Measurements from ENCODE around the gene COL13A1. TPM values are rescaled to one million over a fixed set of nuclear protein-coding genes. Genes with fewer than 3 reads are reported as not detected.

The COL13A1 gene
- total RNA-seq, 1 donor from 2014 or later = 2.5 TPM

DNA sequence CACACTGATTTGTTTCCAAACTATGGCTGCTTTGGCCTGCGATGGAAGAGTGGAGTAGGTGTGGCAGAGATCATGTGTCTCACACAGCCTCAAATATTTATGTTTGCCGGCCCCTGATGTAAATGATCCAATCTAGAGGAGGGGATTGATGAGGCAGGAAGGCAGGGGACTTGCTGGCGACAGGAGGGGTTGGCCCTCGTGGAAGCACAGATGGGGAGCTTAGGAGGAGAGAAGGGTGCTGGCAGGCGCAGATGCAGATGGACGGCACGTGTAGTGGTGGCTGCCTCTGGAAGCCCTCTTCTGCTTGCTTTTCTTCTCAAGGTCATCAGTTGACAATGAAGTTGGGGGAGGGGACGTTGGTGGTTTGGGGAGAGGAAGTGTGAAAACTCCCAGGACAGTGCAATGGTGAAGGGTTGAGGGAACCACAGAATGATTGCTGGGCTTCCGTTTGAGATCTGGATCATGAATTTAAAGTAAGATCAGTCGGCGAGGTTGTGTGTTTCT lies 15.4 kb downstream of the COL13A1 start:
- no peaks in the 10 kb centered on the region for H3K27me3 ChIP-seq (ENCODE audit: low read depth)
- no peaks in the 10 kb centered on the region for H3K4me1 ChIP-seq
- no peak for TF ChIP-seq CTCF (IDR thresholded peaks at IDR 0.05; ENCODE audit: borderline replicate concordance)
- no peaks in the 10 kb centered on the region for H3K9me3 ChIP-seq (replicated peaks)
- H3K36me3 ChIP-seq = no peaks in the 10 kb centered on the region
- no peak overlapping the region for H3K27ac ChIP-seq (replicated peaks)
- no peak overlapping the region for H3K4me3 ChIP-seq
- no peak for DNase-seq
- intact Hi-C loops (cut with micrococcal nuclease) = no loop called here

DNA sequence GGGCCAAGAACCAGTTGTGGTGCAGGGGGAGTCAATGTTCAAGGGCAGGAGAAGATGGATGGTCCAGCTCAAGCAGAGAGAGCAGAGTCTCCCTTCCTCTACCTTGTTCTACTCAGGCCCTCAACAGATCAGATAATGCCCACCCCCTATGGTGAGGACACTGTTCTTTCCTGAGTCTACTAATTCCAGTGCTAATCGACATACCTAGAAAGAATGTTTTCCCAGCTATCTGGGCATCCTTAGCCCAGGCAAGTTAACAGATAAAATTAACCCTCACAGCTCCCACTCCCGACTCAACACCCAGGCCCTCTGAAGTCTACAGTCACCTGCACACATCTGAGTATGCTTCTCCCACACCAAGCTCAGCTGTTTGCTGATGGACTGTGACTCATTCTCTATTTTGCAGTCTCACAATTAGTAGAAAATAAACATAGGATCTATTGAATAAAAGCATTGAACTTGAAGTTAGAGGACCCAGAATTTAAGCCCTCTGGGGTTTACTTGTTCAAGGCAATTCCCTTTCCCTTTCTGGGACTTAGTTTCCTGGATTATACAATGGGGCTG lies 17.1 kb downstream of the COL13A1 start:
- DNase-seq = no peak
- Histone ChIP-seq H3K9me3 (replicated peaks) (no peaks in the 10 kb centered on the region), H3K4me3 (no peak overlapping the region), H3K36me3 (no peaks in the 10 kb centered on the region), H3K27ac (replicated peaks) (no peak overlapping the region), H3K27me3 (ENCODE audit: low read depth) (no peaks in the 10 kb centered on the region), H3K4me1 (no peaks in the 10 kb centered on the region)
- no peak for TF ChIP-seq CTCF (IDR thresholded peaks at IDR 0.05; ENCODE audit: borderline replicate concordance)
- intact Hi-C loops (cut with micrococcal nuclease) = no loop called here

DNA sequence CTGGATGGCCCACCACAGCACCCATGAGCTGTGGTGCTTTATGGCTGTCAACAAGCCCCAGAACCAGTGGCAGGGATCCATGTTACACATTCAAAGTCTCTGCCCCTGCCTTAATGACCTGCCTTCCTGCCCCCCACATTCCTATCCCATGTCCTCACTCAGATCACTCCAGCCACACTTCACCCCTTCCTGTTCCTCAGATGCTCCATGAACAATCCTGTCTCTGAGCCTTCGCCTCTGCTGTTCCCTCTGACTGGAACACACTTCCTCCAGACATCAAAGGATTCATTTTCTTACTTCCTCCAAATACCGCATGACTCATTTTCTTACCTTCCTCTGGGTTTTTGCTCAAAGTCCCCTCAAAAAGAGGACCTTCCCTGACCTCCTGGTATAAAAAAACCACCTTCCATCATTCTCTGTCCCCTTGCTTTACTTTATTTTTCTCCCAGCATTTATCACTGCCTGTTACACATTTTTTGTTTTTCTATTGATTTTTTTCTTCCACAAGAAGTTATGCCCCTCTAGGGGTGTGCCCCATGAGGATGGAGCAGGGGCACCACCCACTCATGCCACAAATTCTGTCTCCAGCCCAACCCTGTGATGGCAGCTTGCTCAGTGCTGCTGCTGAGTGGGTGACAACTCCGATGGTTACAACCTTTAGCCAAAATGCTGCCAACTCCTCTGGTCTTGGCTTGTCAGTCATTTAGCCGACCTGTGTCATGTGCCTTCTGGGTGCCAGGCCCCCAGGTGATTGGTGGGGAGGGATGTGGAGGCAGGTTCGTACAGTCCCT lies 18.2 kb downstream of the COL13A1 start:
- Histone ChIP-seq H3K27ac (replicated peaks) (no peak overlapping the region), H3K4me3 (no peak overlapping the region), H3K4me1 (no peaks in the 10 kb centered on the region), H3K9me3 (replicated peaks) (no peaks in the 10 kb centered on the region), H3K36me3 (no peaks in the 10 kb centered on the region), H3K27me3 (ENCODE audit: low read depth) (no peaks in the 10 kb centered on the region)
- TF ChIP-seq CTCF (IDR thresholded peaks at IDR 0.05; ENCODE audit: borderline replicate concordance) = no peak
- DNase-seq = no peak
- intact Hi-C loops (cut with micrococcal nuclease) = no loop called here

DNA sequence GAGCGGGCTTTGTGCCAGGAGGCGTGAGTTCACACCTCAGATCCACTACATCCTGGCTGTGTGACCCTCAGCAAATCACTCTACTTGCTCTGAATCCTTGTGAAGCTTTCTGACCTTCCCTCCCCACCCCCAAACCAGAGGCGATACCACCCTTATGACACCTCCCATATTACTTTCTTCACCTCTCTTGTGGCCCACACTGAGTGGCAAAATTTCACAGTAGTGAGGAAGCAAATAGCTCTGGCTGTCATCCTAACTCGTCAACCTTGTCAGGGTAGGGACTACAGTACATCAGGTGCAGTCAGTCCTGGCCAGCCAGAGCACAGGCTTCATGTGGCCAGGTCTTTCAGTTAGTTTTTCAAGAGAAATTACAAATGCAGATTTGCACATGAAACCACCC lies 19.1 kb downstream of the COL13A1 start:
- H3K9me3 ChIP-seq (replicated peaks) = no peaks in the 10 kb centered on the region
- peaks cover 9% of the 10 kb centered on the region for H3K4me1 ChIP-seq
- H3K27ac ChIP-seq (replicated peaks) = no peak overlapping the region
- TF ChIP-seq CTCF (IDR thresholded peaks at IDR 0.05; ENCODE audit: borderline replicate concordance) = no peak
- intact Hi-C loops (cut with micrococcal nuclease) = no loop called here
- no peak overlapping the region for H3K4me3 ChIP-seq
- no peak for DNase-seq
- no peaks in the 10 kb centered on the region for H3K27me3 ChIP-seq (ENCODE audit: low read depth)
- no peaks in the 10 kb centered on the region for H3K36me3 ChIP-seq

DNA sequence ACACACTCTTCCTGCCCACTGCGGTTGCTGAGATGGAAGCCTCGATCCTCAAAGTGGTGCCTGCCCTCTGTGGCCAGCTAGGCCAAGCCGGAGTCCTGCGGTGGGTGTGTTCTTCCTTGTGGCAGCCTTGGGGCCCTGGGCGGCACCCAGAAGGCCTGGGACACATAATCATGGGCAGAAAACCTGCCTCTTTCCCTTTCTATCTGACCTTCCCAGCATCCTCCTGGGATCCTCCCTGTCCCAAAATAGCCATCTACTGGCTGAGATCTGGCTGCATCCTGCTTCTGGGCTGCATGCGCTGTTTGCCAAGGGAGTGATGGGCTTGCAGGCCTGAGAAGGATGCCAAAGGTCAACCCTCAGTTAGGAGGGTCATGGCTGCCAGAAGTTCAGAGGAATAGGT lies 23.9 kb downstream of the COL13A1 start:
- H3K9me3 ChIP-seq (replicated peaks) = no peaks in the 10 kb centered on the region
- no peak for DNase-seq
- no peaks in the 10 kb centered on the region for H3K36me3 ChIP-seq
- no peaks in the 10 kb centered on the region for H3K27me3 ChIP-seq (ENCODE audit: low read depth)
- no peak overlapping the region for H3K4me3 ChIP-seq
- intact Hi-C loops (cut with micrococcal nuclease) = no loop called here
- H3K4me1 ChIP-seq = peaks cover 14% of the 10 kb centered on the region
- TF ChIP-seq CTCF (IDR thresholded peaks at IDR 0.05; ENCODE audit: borderline replicate concordance) = no peak
- no peak overlapping the region for H3K27ac ChIP-seq (replicated peaks)
